Endothelial cell of umbilical vein (primary cell): ENCODE data around the gene CEP192. TPM values are rescaled to one million over a fixed set of nuclear protein-coding genes. Genes with fewer than 3 reads are reported as not detected.
A peak's percentile ranks its signal among the peaks of the same experiment; 100 is the strongest.

Experiments used
- BruUV-seq: library from RNA; stranded (reverse); fragments of 400-500 nt; replicated peaks from 2 replicates; lab custom pipeline; 2021; lab: Mats Ljungman, UMichigan
- CTCF ChIA-PET: fragments of 300-600, 350-600 bp; sonication (Branson Sonifier 250); formaldehyde crosslinking; loops from one replicate; lab custom pipeline; 2021; ENCODE audit warnings: antibody characterized with exemption, inconsistent platforms; lab: Charles Lee
- POLR2A ChIA-PET: fragments of 300-600, 350-600 bp; sonication (Branson Sonifier 250); formaldehyde crosslinking; loops from one replicate; lab custom pipeline; 2021; ENCODE audit warnings: antibody characterized with exemption, inconsistent platforms; lab: Charles Lee
- DNase-seq: peaks from one replicate; pipeline ENCODE4 v3.0.0-alpha.2; 2011; ENCODE audit warnings: low read depth, low spot score
- FAIRE-seq: peaks from 2 replicates; lab custom pipeline; 2011; peaks lifted over from hg19 to GRCh38; lab: Jason Lieb, UNC
- H2AFZ ChIP-seq: 2 replicates; pipeline ENCODE4 v1.6.0; 2012; ENCODE audit warnings: low read depth, low read length, control low read depth, inconsistent platforms
- H3K27ac ChIP-seq: 2 replicates; pipeline ENCODE4 v1.5.1; 2011; ENCODE audit warnings: low read depth, mild to moderate bottlenecking, control low read depth, low read length, moderate library complexity; ENCODE audit not compliant: insufficient read depth
- H3K27me3 ChIP-seq, 2 experiments: 2 replicates each; pipeline versions ENCODE4 v1.6.0 to v1.6.1; 2011; ENCODE audit warnings: low read length in 2 of 2, mixed read lengths in 1 of 2; ENCODE audit not compliant: control insufficient read depth in 2 of 2, insufficient read depth in 2 of 2
- H3K36me3 ChIP-seq, 2 experiments: 2 replicates in 1 of 2; 3 replicates in 1 of 2; pipeline ENCODE4 v1.5.1; 2011; ENCODE audit warnings: low read length in 2 of 2, mild to moderate bottlenecking in 1 of 2, moderate library complexity in 1 of 2; ENCODE audit not compliant: control insufficient read depth in 2 of 2, insufficient read depth in 2 of 2; ENCODE audit errors: extremely low read depth in 1 of 2
- H3K4me1 ChIP-seq: 3 replicates; pipeline ENCODE4 v1.5.1; 2011; ENCODE audit warnings: mild to moderate bottlenecking, low read length; ENCODE audit not compliant: control insufficient read depth, insufficient read depth; ENCODE audit errors: extremely low read depth
- H3K4me2 ChIP-seq: 2 replicates; pipeline ENCODE4 v1.6.1; 2011; ENCODE audit warnings: low read length, control low read depth, mixed read lengths; ENCODE audit not compliant: insufficient read depth
- H3K4me3 ChIP-seq, 3 experiments: fragments of 200-600 bp in 1 of 3; sonication (generic), shearing (Covaris generic) in 1 of 3; replicated peaks in 1 of 3; 2 replicates each; pipeline ENCODE4 v1.5.1; 2011 to 2016; ENCODE audit warnings: control low read depth in 3 of 3, low read length in 3 of 3, mild to moderate bottlenecking in 2 of 3, inconsistent platforms in 1 of 3, low read depth in 1 of 3, moderate library complexity in 1 of 3; ENCODE audit not compliant: insufficient read depth in 1 of 3
- H3K79me2 ChIP-seq: 2 replicates; pipeline ENCODE4 v1.6.0; 2012; ENCODE audit warnings: low read length, inconsistent platforms; ENCODE audit not compliant: control insufficient read depth, insufficient read depth
- H3K9ac ChIP-seq: replicated peaks from 2 replicates; pipeline ENCODE3; 2011; ENCODE audit warnings: low read length, control low read depth; ENCODE audit not compliant: insufficient read depth; ENCODE audit errors: extremely low read depth
- H3K9me1 ChIP-seq: replicated peaks from 3 replicates; pipeline ENCODE4 v1.6.0; 2011; ENCODE audit warnings: mild to moderate bottlenecking, low read length; ENCODE audit not compliant: control insufficient read depth, insufficient read depth; ENCODE audit errors: extremely low read depth
- H3K9me3 ChIP-seq: replicated peaks from 2 replicates; pipeline ENCODE4 v1.5.1; 2012; ENCODE audit warnings: low read length, inconsistent platforms; ENCODE audit not compliant: control insufficient read depth, insufficient read depth
- H4K20me1 ChIP-seq: replicated peaks from 2 replicates; pipeline ENCODE3; 2011; ENCODE audit warnings: mild to moderate bottlenecking, low read length; ENCODE audit not compliant: control insufficient read depth, insufficient read depth; ENCODE audit errors: extremely low read depth
- CTCF ChIP-seq, 2 donors: IDR thresholded peaks; 1 replicate in 1 of 2; 2 replicates in 1 of 2; pipeline ENCODE4 v1.5.1; 2011; ENCODE audit warnings: low read length in 2 of 2, mild to moderate bottlenecking in 2 of 2, moderate library complexity in 2 of 2, control low read depth in 1 of 2, inconsistent platforms in 1 of 2, low read depth in 1 of 2; ENCODE audit not compliant: insufficient read depth in 1 of 2; ENCODE audit errors: extremely low read depth in 1 of 2
- FOS ChIP-seq: IDR thresholded peaks from 2 replicates; pipeline ENCODE4 v1.6.1; 2011; ENCODE audit warnings: mild to moderate bottlenecking, low read length, moderate library complexity, borderline replicate concordance; ENCODE audit not compliant: insufficient read depth
- GATA2 ChIP-seq: IDR thresholded peaks from 2 replicates; pipeline ENCODE4 v1.7.0; 2011; ENCODE audit warnings: low read depth, mild to moderate bottlenecking, moderate library complexity, mixed read lengths, low read length; ENCODE audit not compliant: insufficient read length, insufficient read depth
- JUN ChIP-seq: IDR thresholded peaks from 2 replicates; pipeline ENCODE4 v1.6.1; 2011; ENCODE audit warnings: borderline replicate concordance, low read depth; ENCODE audit not compliant: insufficient read length, insufficient read depth
- MAX ChIP-seq: IDR thresholded peaks from 2 replicates; pipeline ENCODE4 v1.6.1; 2011; ENCODE audit not compliant: insufficient read depth, insufficient read length
- MYC ChIP-seq: IDR thresholded peaks from one replicate; pipeline ENCODE4 v1.6.1; 2011; ENCODE audit warnings: mild to moderate bottlenecking, low read depth, low read length
- POLR2A ChIP-seq: IDR thresholded peaks from 2 replicates; pipeline ENCODE4 v1.6.1; 2012; ENCODE audit warnings: low read depth, mild to moderate bottlenecking, control low read depth, low read length
- dilution Hi-C: fragments of 300-500 bp; cut with MboI; formaldehyde crosslinking; loops from one replicate; pipeline ENCODE4 v1.15.0; 2019; ENCODE audit warnings: low sequenced_read_pairs; ENCODE audit not compliant: extremely low pct_ligation_motif_present
- intact Hi-C: fragments of 100-400 bp; cut with micrococcal nuclease; formaldehyde crosslinking; loops from one replicate; pipeline ENCODE4 v1.10.0; 2022
- polyA plus RNA-seq, 4 experiments: library from polyadenylated mRNA; depleted of rRNA in 3 of 4; stranded (reverse) in 3 of 4; unstranded in 1 of 4; fragments of >200 nt; gene quantifications; 2 replicates each; pipeline versions ENCODE4 v1.2.1 to v1.2.3, GENCODE V29; 2011 to 2012; ENCODE audit warnings: missing spikeins in 1 of 4
- total RNA-seq: library from RNA; stranded (reverse); gene quantifications from 2 replicates; pipeline ENCODE4 v1.2.3, GENCODE V29; 2021

Gene CEP192
- total and polyA plus RNA-seq, 2 donors (not counting 3 experiments of a cell fraction or from before 2014, with no cell fraction given): 14.5 to 22.9 TPM

- Histone ChIP-seq H3K4me2 (peak overlapping the region; percentile 24), H3K4me1 (peaks cover 10% of the 10 kb centered on the region), H3K4me3 (no peak overlapping the region), H3K9ac (no peak overlapping the region), H3K9me3 (no peaks in the 10 kb centered on the region), H3K79me2 (peaks cover 27% of the 10 kb centered on the region), H2AFZ (no peak overlapping the region), H4K20me1 (no peaks in the 10 kb centered on the region), H3K36me3 (peaks cover 5 to 26% of the 10 kb centered on the region in 2 experiments), H3K9me1 (peaks cover 2% of the 10 kb centered on the region), H3K27me3 (no peaks in the 10 kb centered on the region), H3K27ac (peak overlapping the region; percentile 57)
- DNase-seq (peak; percentile 58), FAIRE-seq (no peak)
- BruUV-seq: no TSS peak
- intact Hi-C loops: no loop called here
- POLR2A ChIA-PET: no interaction called here
- TF ChIP-seq MYC (no peak), JUN (peak; percentile 33), CTCF (IDR thresholded peaks at IDR 0.05; ENCODE audit: extremely low read depth in 1 of 2, insufficient read depth in 1 of 2, low read depth in 1 of 2, low read length in 2 of 2) (no peak), FOS (peak; percentile 63), POLR2A (no peak), MAX (no peak), GATA2 (no peak)
- CTCF ChIA-PET: interaction anchor here (0.9 to 2.0 kb wide), 3 partner anchors 12 to 28 kb away, joined by 3 to 5 read pairs (median 4); partner anchors contain the start of gene CEP192
- dilution Hi-C loops: no loop called here
Observed at GRCh38 chr18:13019301-13019700, 28.1 kb downstream of the CEP192 start.
